Astrocyte (in vitro differentiated cells and primary cell): ENCODE data around the gene TRIO. TPM values are rescaled to one million over a fixed set of nuclear protein-coding genes. Genes with fewer than 3 reads are reported as not detected.
A peak's percentile ranks its signal among the peaks of the same experiment; 100 is the strongest.

ENCODE experiments used
- DNase-seq: peaks from one replicate; pipeline ENCODE4 v3.0.0-alpha.2; 2010; ENCODE audit warnings: low read depth
- FAIRE-seq: peaks from 2 replicates; lab custom pipeline; 2011; peaks lifted over from hg19 to GRCh38; lab: Jason Lieb, UNC
- H2AFZ ChIP-seq: 2 replicates; pipeline ENCODE4 v1.6.0; 2012; ENCODE audit warnings: low read depth, low read length, inconsistent platforms
- H3K27ac ChIP-seq: 2 replicates; pipeline ENCODE4 v1.5.1; 2011; ENCODE audit warnings: low read depth, low read length, inconsistent platforms
- H3K27me3 ChIP-seq: 2 replicates; pipeline ENCODE4 v1.6.0; 2011; ENCODE audit warnings: low read length, inconsistent platforms; ENCODE audit not compliant: insufficient read depth
- H3K36me3 ChIP-seq: 2 replicates; pipeline ENCODE4 v1.5.1; 2011; ENCODE audit warnings: low read length, inconsistent platforms; ENCODE audit not compliant: insufficient read depth
- H3K4me1 ChIP-seq: 2 replicates; pipeline ENCODE4 v1.5.1; 2011; ENCODE audit warnings: low read length, inconsistent platforms; ENCODE audit not compliant: insufficient read depth
- H3K4me2 ChIP-seq: 2 replicates; pipeline ENCODE4 v1.6.0; 2012; ENCODE audit warnings: low read length, inconsistent platforms
- H3K4me3 ChIP-seq: 2 replicates; pipeline ENCODE4 v1.5.1; 2011; ENCODE audit warnings: low read depth, mild to moderate bottlenecking, low read length, inconsistent platforms; ENCODE audit not compliant: insufficient read depth
- H3K79me2 ChIP-seq: 2 replicates; pipeline ENCODE4 v1.6.0; 2012; ENCODE audit warnings: mild to moderate bottlenecking, low read length, inconsistent platforms; ENCODE audit not compliant: insufficient read depth
- H3K9ac ChIP-seq: 2 replicates; pipeline ENCODE4 v1.6.0; 2012; ENCODE audit warnings: mild to moderate bottlenecking, low read length, inconsistent platforms
- H3K9me3 ChIP-seq: 2 replicates; pipeline ENCODE4 v1.5.1; 2012; ENCODE audit warnings: low read depth, mild to moderate bottlenecking, low read length, inconsistent platforms; ENCODE audit not compliant: insufficient read depth
- H4K20me1 ChIP-seq: 2 replicates; pipeline ENCODE4 v1.6.0; 2012; ENCODE audit warnings: low read length, inconsistent platforms; ENCODE audit not compliant: insufficient read depth
- H3K27ac Mint-ChIP-seq: one replicate; pipeline ENCODE4 v1.8.0; 2021; ENCODE audit warnings: mild to moderate bottlenecking, mixed read lengths; ENCODE audit not compliant: unreplicated experiment
- H3K27me3 Mint-ChIP-seq: one replicate; pipeline ENCODE4 v1.8.0; 2021; ENCODE audit warnings: low read depth, mixed read lengths; ENCODE audit not compliant: unreplicated experiment
- H3K36me3 Mint-ChIP-seq: one replicate; pipeline ENCODE4 v1.8.0; 2021; ENCODE audit warnings: low read depth, mixed read lengths; ENCODE audit not compliant: unreplicated experiment
- H3K4me1 Mint-ChIP-seq: one replicate; pipeline ENCODE4 v1.8.0; 2021; ENCODE audit warnings: low read depth, mixed read lengths; ENCODE audit not compliant: unreplicated experiment
- H3K4me3 Mint-ChIP-seq: one replicate; pipeline ENCODE4 v1.8.0; 2021; ENCODE audit warnings: mild to moderate bottlenecking, moderate library complexity, mixed read lengths; ENCODE audit not compliant: unreplicated experiment
- H3K9me3 Mint-ChIP-seq: one replicate; pipeline ENCODE4 v1.8.0; 2021; ENCODE audit warnings: mild to moderate bottlenecking, mixed read lengths; ENCODE audit not compliant: unreplicated experiment
- EZH2 ChIP-seq: IDR thresholded peaks from 2 replicates; pipeline ENCODE4 v1.6.1; 2012; ENCODE audit warnings: mild to moderate bottlenecking, low read length, inconsistent platforms; ENCODE audit not compliant: insufficient read depth
- total RNA-seq: library from RNA; stranded (reverse); gene quantifications from 2 replicates; pipeline ENCODE4 v1.2.1, GENCODE V29; 2021
- TF ChIP-seq, protein P1 (sequence below): IDR thresholded peaks from 2 replicates; pipeline ENCODE4 v1.5.1; 2011; ENCODE audit warnings: low read depth, mild to moderate bottlenecking, inconsistent platforms, low read length, moderate library complexity; ENCODE audit not compliant: insufficient read depth

Gene TRIO
- total RNA-seq, 1 donor from 2014 or later = 347 TPM

- Mint-ChIP-seq H3K27me3 (no peaks in the 10 kb centered on the region), H3K9me3 (no peaks in the 10 kb centered on the region), H3K36me3 (no peaks in the 10 kb centered on the region), H3K4me1 (peaks cover 84% of the 10 kb centered on the region), H3K27ac (peak overlapping the region; percentile 85), H3K4me3 (no peak overlapping the region)
- Histone ChIP-seq H3K9ac (no peak overlapping the region), H4K20me1 (peaks cover 96% of the 10 kb centered on the region), H3K9me3 (no peaks in the 10 kb centered on the region), H3K36me3 (peaks cover 2% of the 10 kb centered on the region), H3K27me3 (no peaks in the 10 kb centered on the region), H3K79me2 (peaks cover 100% of the 10 kb centered on the region), H3K27ac (no peak overlapping the region), H2AFZ (no peak overlapping the region), H3K4me2 (no peak overlapping the region), H3K4me3 (no peak overlapping the region), H3K4me1 (peaks cover 48% of the 10 kb centered on the region)
- FAIRE-seq (no peak), DNase-seq (no peak)
- TF ChIP-seq, protein P1, sequence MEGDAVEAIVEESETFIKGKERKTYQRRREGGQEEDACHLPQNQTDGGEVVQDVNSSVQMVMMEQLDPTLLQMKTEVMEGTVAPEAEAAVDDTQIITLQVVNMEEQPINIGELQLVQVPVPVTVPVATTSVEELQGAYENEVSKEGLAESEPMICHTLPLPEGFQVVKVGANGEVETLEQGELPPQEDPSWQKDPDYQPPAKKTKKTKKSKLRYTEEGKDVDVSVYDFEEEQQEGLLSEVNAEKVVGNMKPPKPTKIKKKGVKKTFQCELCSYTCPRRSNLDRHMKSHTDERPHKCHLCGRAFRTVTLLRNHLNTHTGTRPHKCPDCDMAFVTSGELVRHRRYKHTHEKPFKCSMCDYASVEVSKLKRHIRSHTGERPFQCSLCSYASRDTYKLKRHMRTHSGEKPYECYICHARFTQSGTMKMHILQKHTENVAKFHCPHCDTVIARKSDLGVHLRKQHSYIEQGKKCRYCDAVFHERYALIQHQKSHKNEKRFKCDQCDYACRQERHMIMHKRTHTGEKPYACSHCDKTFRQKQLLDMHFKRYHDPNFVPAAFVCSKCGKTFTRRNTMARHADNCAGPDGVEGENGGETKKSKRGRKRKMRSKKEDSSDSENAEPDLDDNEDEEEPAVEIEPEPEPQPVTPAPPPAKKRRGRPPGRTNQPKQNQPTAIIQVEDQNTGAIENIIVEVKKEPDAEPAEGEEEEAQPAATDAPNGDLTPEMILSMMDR = no peak
- TF ChIP-seq EZH2 = no peak
Measured at GRCh38 chr5:14242447-14242846, 99.3 kb downstream of the TRIO start.

DNA sequence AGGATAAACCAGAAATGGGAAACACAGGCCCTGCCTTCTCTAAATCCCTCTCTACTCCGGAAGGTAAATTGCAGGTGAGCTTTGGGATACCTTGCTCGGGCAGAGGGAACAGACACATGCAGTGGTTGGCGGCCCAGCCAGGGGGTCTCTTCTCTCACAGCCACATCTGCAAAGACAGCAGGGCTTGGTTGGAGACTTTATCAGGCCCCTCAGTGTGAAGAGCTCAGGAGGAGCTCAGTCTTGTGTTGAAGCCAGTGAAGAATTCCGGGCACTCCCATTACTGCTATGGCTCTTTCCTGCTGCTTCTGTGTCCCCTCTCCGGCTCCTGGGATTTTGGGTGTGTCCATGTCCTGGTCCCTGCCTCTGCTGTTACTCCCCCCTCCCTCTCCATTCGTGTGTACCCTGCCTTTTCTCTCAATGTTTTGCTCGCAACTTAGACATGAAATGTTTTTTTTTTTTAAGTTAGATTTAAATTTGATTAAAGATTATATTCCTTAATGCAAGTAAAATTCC lies 99.8 kb downstream of the TRIO start:
- TF ChIP-seq, protein P1 = no peak
- TF ChIP-seq EZH2 = no peak
- no peak overlapping the region for H3K9ac ChIP-seq
- H3K27ac ChIP-seq = no peak overlapping the region
- DNase-seq (no peak), FAIRE-seq (no peak)
- peaks cover 43% of the 10 kb centered on the region for H3K4me1 ChIP-seq
- no peak overlapping the region for H2AFZ ChIP-seq
- no peak overlapping the region for H3K4me3 ChIP-seq
- no peaks in the 10 kb centered on the region for H3K9me3 Mint-ChIP-seq
- peak overlapping the region; percentile 85 for H3K27ac Mint-ChIP-seq
- no peak overlapping the region for H3K4me3 Mint-ChIP-seq
- H3K9me3 ChIP-seq = no peaks in the 10 kb centered on the region
- H3K4me1 Mint-ChIP-seq = peaks cover 85% of the 10 kb centered on the region
- H3K27me3 ChIP-seq = no peaks in the 10 kb centered on the region
- peaks cover 100% of the 10 kb centered on the region for H3K79me2 ChIP-seq
- H3K4me2 ChIP-seq = no peak overlapping the region
- H4K20me1 ChIP-seq = peaks cover 92% of the 10 kb centered on the region
- peaks cover 2% of the 10 kb centered on the region for H3K36me3 ChIP-seq
- no peaks in the 10 kb centered on the region for H3K27me3 Mint-ChIP-seq
- no peaks in the 10 kb centered on the region for H3K36me3 Mint-ChIP-seq

GRCh38 chr5:14243766-14244165 lies 100.6 kb downstream of the TRIO start:
- no peak overlapping the region for H3K4me3 Mint-ChIP-seq
- peaks cover 40% of the 10 kb centered on the region for H3K4me1 ChIP-seq
- H3K27ac Mint-ChIP-seq = no peak overlapping the region
- H3K4me3 ChIP-seq = no peak overlapping the region
- no peaks in the 10 kb centered on the region for H3K27me3 ChIP-seq
- TF ChIP-seq, protein P1 = no peak
- TF ChIP-seq EZH2 = no peak
- no peak for DNase-seq
- no peak overlapping the region for H3K27ac ChIP-seq
- H3K36me3 Mint-ChIP-seq = no peaks in the 10 kb centered on the region
- H4K20me1 ChIP-seq = peaks cover 92% of the 10 kb centered on the region
- FAIRE-seq = no peak
- no peaks in the 10 kb centered on the region for H3K9me3 ChIP-seq
- H3K4me2 ChIP-seq = no peak overlapping the region
- H3K27me3 Mint-ChIP-seq = no peaks in the 10 kb centered on the region
- H3K9ac ChIP-seq = no peak overlapping the region
- no peaks in the 10 kb centered on the region for H3K9me3 Mint-ChIP-seq
- H3K4me1 Mint-ChIP-seq = peaks cover 83% of the 10 kb centered on the region
- H3K79me2 ChIP-seq = peaks cover 100% of the 10 kb centered on the region
- peaks cover 2% of the 10 kb centered on the region for H3K36me3 ChIP-seq
- H2AFZ ChIP-seq = no peak overlapping the region
